GM12878 (cell line): ENCODE results near the gene MAP4K4. TPM values are rescaled to one million over a fixed set of nuclear protein-coding genes. Genes with fewer than 3 reads are reported as not detected.

Experiments used
- ASH2L ChIP-seq: fragments of 300-600, 200-600 bp; sonication (generic); IDR thresholded peaks from 2 replicates; pipeline ENCODE4 v1.6.1; 2017; ENCODE audit warnings: low read depth, mild to moderate bottlenecking, borderline replicate concordance
- CEBPB ChIP-seq, 2 experiments: fragments of 150-350 bp in 1 of 2; IDR thresholded peaks; 2 replicates each; pipeline ENCODE4 v1.6.1; 2012 to 2014; ENCODE audit warnings: low read depth in 2 of 2, low read length in 2 of 2, borderline replicate concordance in 1 of 2, inconsistent platforms in 1 of 2
- CREB1 ChIP-seq: IDR thresholded peaks from 2 replicates; pipeline ENCODE4 v1.6.1; 2012; ENCODE audit warnings: low read depth, mild to moderate bottlenecking, inconsistent platforms
- CREM ChIP-seq: IDR thresholded peaks from 2 replicates; pipeline ENCODE4 v1.6.1; 2014; ENCODE audit warnings: antibody characterized with exemption, low read depth
- EP300 ChIP-seq, 2 experiments: fragments of 150-350 bp in 1 of 2; IDR thresholded peaks; 2 replicates each; pipeline ENCODE4 v1.6.1; 2011 to 2012; ENCODE audit warnings: low read depth in 2 of 2, low read length in 2 of 2, borderline replicate concordance in 1 of 2, improper control_type of control experiment in 1 of 2, inconsistent platforms in 1 of 2; ENCODE audit not compliant: control insufficient read depth in 1 of 2
- ETV6 ChIP-seq, 2 experiments: fragments of 450-650 bp in 1 of 2; IDR thresholded peaks in 1 of 2; conservative IDR thresholded peaks in 1 of 2; 2 replicates each; pipeline ENCODE4 v1.6.1; 2014; ENCODE audit warnings: antibody characterized with exemption in 1 of 2, borderline replicate concordance in 1 of 2, low read depth in 1 of 2, mild to moderate bottlenecking in 1 of 2, moderate library complexity in 1 of 2
- FOXM1 ChIP-seq: IDR thresholded peaks from 2 replicates; pipeline ENCODE4 v1.6.1; 2012; ENCODE audit warnings: low read depth, mild to moderate bottlenecking, inconsistent platforms, low read length, moderate library complexity
- GABPA ChIP-seq: IDR thresholded peaks from 2 replicates; pipeline ENCODE4 v1.6.1; 2014; ENCODE audit warnings: antibody characterized with exemption, low read depth, mild to moderate bottlenecking, inconsistent platforms
- GATAD2B ChIP-seq: fragments of 450-650 bp; conservative IDR thresholded peaks from 2 replicates; pipeline ENCODE4 v1.6.1; 2017; ENCODE audit warnings: low read depth, mild to moderate bottlenecking, moderate library complexity
- HDGF ChIP-seq: fragments of 450-650 bp; IDR thresholded peaks from 2 replicates; pipeline ENCODE4 v1.6.1; 2016; ENCODE audit warnings: antibody characterized with exemption
- IKZF1 ChIP-seq: fragments of 450-650 bp; conservative IDR thresholded peaks from 2 replicates; pipeline ENCODE4 v1.6.1; 2017; ENCODE audit warnings: antibody characterized with exemption, mild to moderate bottlenecking
- JUNB ChIP-seq: IDR thresholded peaks from 2 replicates; pipeline ENCODE4 v1.6.1; 2016; ENCODE audit warnings: antibody characterized with exemption, mild to moderate bottlenecking
- MTA3 ChIP-seq: IDR thresholded peaks from 2 replicates; pipeline ENCODE4 v1.6.1; 2012; ENCODE audit warnings: low read length, inconsistent platforms, borderline replicate concordance
- NKRF ChIP-seq: fragments of 450-650 bp; conservative IDR thresholded peaks from 2 replicates; pipeline ENCODE4 v1.6.1; 2017; ENCODE audit warnings: mild to moderate bottlenecking, moderate library complexity
- NR2C1 ChIP-seq: fragments of 450-650 bp; IDR thresholded peaks from 2 replicates; pipeline ENCODE4 v1.6.1; 2017; ENCODE audit warnings: antibody characterized with exemption, mild to moderate bottlenecking, moderate library complexity
- PAX5 ChIP-seq: IDR thresholded peaks from 2 replicates; pipeline ENCODE4 v1.6.1; 2011; ENCODE audit warnings: low read depth, low read length, borderline replicate concordance
- POLR2AphosphoS5 ChIP-seq: IDR thresholded peaks from 2 replicates; pipeline ENCODE4 v1.6.1; 2011; ENCODE audit warnings: mild to moderate bottlenecking, low read length, inconsistent platforms
- RAD51 ChIP-seq: fragments of 450-650 bp; IDR thresholded peaks from 2 replicates; pipeline ENCODE4 v1.6.1; 2016; ENCODE audit warnings: moderate library complexity, mild to moderate bottlenecking, inconsistent platforms
- RB1 ChIP-seq: fragments of 450-650 bp; formaldehyde crosslinking; IDR thresholded peaks from 2 replicates; pipeline ENCODE4 v1.6.1; 2017; ENCODE audit warnings: mild to moderate bottlenecking, borderline replicate concordance
- RCOR1 ChIP-seq: conservative IDR thresholded peaks from 2 replicates; pipeline ENCODE4 v1.6.1; 2012; ENCODE audit warnings: low read depth, low read length, improper control_type of control experiment
- SMARCA5 ChIP-seq: fragments of 450-650 bp; IDR thresholded peaks from 2 replicates; pipeline ENCODE4 v1.6.1; 2017; ENCODE audit warnings: mild to moderate bottlenecking
- SMC3 ChIP-seq: IDR thresholded peaks from 2 replicates; pipeline ENCODE4 v1.6.1; 2011; ENCODE audit warnings: low read length, improper control_type of control experiment, borderline replicate concordance
- SREBF2 ChIP-seq: IDR thresholded peaks from 2 replicates; pipeline ENCODE4 v1.6.1; 2012; ENCODE audit warnings: mild to moderate bottlenecking, low read length
- SRF ChIP-seq, 2 experiments: IDR thresholded peaks; 2 replicates each; pipeline ENCODE4 v1.6.1; 2011; ENCODE audit warnings: low read depth in 2 of 2, low read length in 2 of 2, mild to moderate bottlenecking in 1 of 2, moderate library complexity in 1 of 2
- STAT3 ChIP-seq: IDR thresholded peaks from 2 replicates; pipeline ENCODE4 v1.6.1; 2011; ENCODE audit warnings: low read depth, low read length, improper control_type of control experiment
- TCF3 ChIP-seq: IDR thresholded peaks from 2 replicates; pipeline ENCODE4 v1.6.1; 2012; ENCODE audit warnings: low read depth, mild to moderate bottlenecking, low read length, borderline replicate concordance; ENCODE audit not compliant: insufficient read depth
- USF1 ChIP-seq: IDR thresholded peaks from 2 replicates; pipeline ENCODE4 v1.6.1; 2011; ENCODE audit warnings: borderline replicate concordance, low read depth, mild to moderate bottlenecking, moderate library complexity, mixed read lengths, low read length; ENCODE audit not compliant: insufficient read depth; ENCODE audit errors: extremely low read length
- ZBED1 ChIP-seq: IDR thresholded peaks from 2 replicates; pipeline ENCODE4 v1.6.1; 2016; ENCODE audit warnings: borderline replicate concordance
- polyA plus RNA-seq, 11 experiments: library from polyadenylated mRNA; depleted of rRNA in 4 of 11; unstranded in 6 of 11; stranded (reverse) in 5 of 11; fragments of >200 nt; fragmentation: Nextera tagmentation in 4 of 11; fragmentation: Illumina TruSeq in 1 of 11; extraction: Ambion mirVana in 4 of 11; extraction: Trizol in 1 of 11; gene quantifications; 1 replicate in 1 of 11; 2 replicates in 10 of 11; pipeline versions ENCODE4 v1.2.1 to v1.2.3, GENCODE V29; 2011 to 2016; ENCODE audit warnings: inconsistent platforms in 2 of 11, missing spikeins in 2 of 11, low read depth in 1 of 11
- total RNA-seq, 4 experiments: library from RNA; depleted of rRNA in 3 of 4; stranded (reverse); fragments of >200 nt in 3 of 4; fragmentation: Illumina TruSeq in 1 of 4; extraction: Trizol in 1 of 4; gene quantifications; 2 replicates each; pipeline versions ENCODE4 v1.2.1 to v1.2.3, GENCODE V29; 2013 to 2021
- TF ChIP-seq, protein P1 (sequence below): fragments of 450-650 bp; IDR thresholded peaks from 2 replicates; pipeline ENCODE4 v1.6.1; 2017; ENCODE audit warnings: mild to moderate bottlenecking

Gene MAP4K4
- total and polyA plus RNA-seq, 10 of the 15 experiments (the other 5 are each of a cell fraction or from before 2014, with no cell fraction given): 1.9 to 50.4 (median 9.7) TPM

DNA sequence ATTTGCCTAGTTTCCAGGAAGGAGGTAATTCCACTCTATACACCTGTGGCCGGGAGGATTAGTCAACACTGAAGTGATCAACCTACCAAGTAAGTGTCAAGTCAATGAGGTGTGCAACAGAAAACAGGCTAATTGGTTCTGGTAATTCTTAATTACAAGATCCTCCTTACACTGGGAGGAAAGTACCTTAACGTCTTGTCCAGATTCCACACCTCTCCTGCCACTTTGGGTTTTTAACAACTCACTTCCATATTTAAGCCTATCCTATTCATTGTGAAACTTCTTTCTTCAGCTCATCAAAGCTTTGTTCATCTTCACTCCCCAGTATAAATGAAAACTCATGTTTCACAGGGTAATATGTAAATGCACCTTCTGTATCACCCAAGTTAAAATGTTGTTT, 22.0 kb upstream of the MAP4K4 start (continued):
- TF ChIP-seq SREBF2 (no peak), HDGF (no peak), JUNB (peak; percentile 65), NKRF (peak; percentile 38; the same call in 1 of the 2 replicates), CEBPB (IDR thresholded peaks at IDR 0.05; ENCODE audit: borderline replicate concordance in 1 of 2, low read depth in 2 of 2, low read length in 2 of 2) (no peak), STAT3 (0 out of 2 replicates have a peak, but pooled peaks have one; percentile 41), ASH2L (no peak), ETV6 (conservative IDR thresholded peaks at IDR 0.05 in 1 of 2, IDR thresholded peaks at IDR 0.05 in 1 of 2; ENCODE audit: borderline replicate concordance in 1 of 2, low read depth in 1 of 2) (peak in 1 of 2 experiments; percentile 43; a peak in 1 of 4 replicates), EP300 (IDR thresholded peaks at IDR 0.05; ENCODE audit: borderline replicate concordance in 1 of 2, control insufficient read depth in 1 of 2, low read depth in 2 of 2, low read length in 2 of 2) (peak; percentile 91 to 96; a peak in 3 of 4 replicates), SRF (IDR thresholded peaks at IDR 0.05; ENCODE audit: low read depth in 2 of 2, low read length in 2 of 2) (no peak), ZBED1 (no peak), GABPA (no peak), RCOR1 (peak; percentile 86; the same call in 1 of the 2 replicates), GATAD2B (peak; percentile 88; the same call in 1 of the 2 replicates), FOXM1 (peak; percentile 17; the same call in 1 of the 2 replicates), RB1 (no peak), NR2C1 (no peak), MTA3 (no peak), CREB1 (no peak), IKZF1 (peak; percentile 99), USF1 (no peak), SMARCA5 (no peak), POLR2AphosphoS5 (no peak), RAD51 (0 out of 2 replicates have a peak, but pooled peaks have one; percentile 30), PAX5 (peak; percentile 50; the same call in 1 of the 2 replicates), CREM (no peak), TCF3 (no peak), SMC3 (no peak)
- TF ChIP-seq, protein P1, sequence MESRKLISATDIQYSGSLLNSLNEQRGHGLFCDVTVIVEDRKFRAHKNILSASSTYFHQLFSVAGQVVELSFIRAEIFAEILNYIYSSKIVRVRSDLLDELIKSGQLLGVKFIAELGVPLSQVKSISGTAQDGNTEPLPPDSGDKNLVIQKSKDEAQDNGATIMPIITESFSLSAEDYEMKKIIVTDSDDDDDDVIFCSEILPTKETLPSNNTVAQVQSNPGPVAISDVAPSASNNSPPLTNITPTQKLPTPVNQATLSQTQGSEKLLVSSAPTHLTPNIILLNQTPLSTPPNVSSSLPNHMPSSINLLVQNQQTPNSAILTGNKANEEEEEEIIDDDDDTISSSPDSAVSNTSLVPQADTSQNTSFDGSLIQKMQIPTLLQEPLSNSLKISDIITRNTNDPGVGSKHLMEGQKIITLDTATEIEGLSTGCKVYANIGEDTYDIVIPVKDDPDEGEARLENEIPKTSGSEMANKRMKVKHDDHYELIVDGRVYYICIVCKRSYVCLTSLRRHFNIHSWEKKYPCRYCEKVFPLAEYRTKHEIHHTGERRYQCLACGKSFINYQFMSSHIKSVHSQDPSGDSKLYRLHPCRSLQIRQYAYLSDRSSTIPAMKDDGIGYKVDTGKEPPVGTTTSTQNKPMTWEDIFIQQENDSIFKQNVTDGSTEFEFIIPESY: no peak
